Vagina (tissue), 2 donors: ENCODE results near the gene PPP1R15B. TPM values are rescaled to one million over a fixed set of nuclear protein-coding genes. Genes with fewer than 3 reads are reported as not detected.

Experiments
- DNase-seq, 2 donors: peaks; one replicate each; pipeline ENCODE4 v3.0.0-alpha.2; 2017; ENCODE audit errors: extremely low spot score in 2 of 2
- H3K27ac ChIP-seq: fragments of 200-600 bp; sonication (generic); one replicate; pipeline ENCODE4 v1.5.1; 2019
- H3K27me3 ChIP-seq: fragments of 200-600 bp; sonication (generic); one replicate; pipeline ENCODE4 v1.5.1; 2019
- H3K36me3 ChIP-seq, 2 donors: fragments of 200-600 bp; sonication (generic); one replicate each; pipeline ENCODE4 v1.5.1; 2017 to 2019
- H3K4me1 ChIP-seq: fragments of 200-600 bp; sonication (generic); one replicate; pipeline ENCODE4 v1.5.1; 2019
- H3K4me3 ChIP-seq, 2 donors: fragments of 200-600 bp; sonication (generic); 1 replicate in 1 of 2; 2 replicates in 1 of 2; pipeline ENCODE4 v1.5.1; 2016 to 2019
- H3K9me3 ChIP-seq: fragments of 200-600 bp; sonication (generic); one replicate; pipeline ENCODE4 v1.5.1; 2019
- POLR2A ChIP-seq, 2 donors: fragments of 450-650 bp; IDR thresholded peaks; one replicate each; pipeline ENCODE4 v1.6.1; 2017; ENCODE audit warnings: antibody characterized with exemption in 2 of 2, mild to moderate bottlenecking in 2 of 2, moderate library complexity in 2 of 2
- POLR2AphosphoS5 ChIP-seq, 2 donors: sonication (generic); formaldehyde crosslinking; IDR thresholded peaks; one replicate each; pipeline ENCODE4 v1.9.0; 2017; ENCODE audit warnings: antibody characterized with exemption in 2 of 2, mild to moderate bottlenecking in 2 of 2, low read depth in 1 of 2; ENCODE audit not compliant: insufficient read depth in 1 of 2
- intact Hi-C: fragments of 100-400 bp; cut with DNase I; formaldehyde crosslinking; loops from one replicate; pipeline ENCODE4 v1.15.1; 2023
- total RNA-seq: library from RNA; depleted of rRNA; stranded (reverse); fragments of >200 nt; gene quantifications from one replicate; pipeline ENCODE4 v1.2.3, GENCODE V29; 2016
- TF ChIP-seq, protein P1 (sequence below), 3 experiments: fragments of 450-650 bp in 2 of 3; fragments of 200-600 bp in 1 of 3; sonication (generic) in 1 of 3; IDR thresholded peaks; one replicate each; pipeline ENCODE4 v1.5.1; 2017 to 2019; ENCODE audit warnings: antibody characterized with exemption in 3 of 3, mild to moderate bottlenecking in 2 of 3, moderate library complexity in 2 of 3

The PPP1R15B gene
- total RNA-seq, 1 donor from 2014 or later: 42.0 TPM

- peak in 1 of 2 donors; percentile 85 for DNase-seq
- Histone ChIP-seq H3K36me3 (peaks cover 0 to 17% of the 10 kb centered on the region in 2 donors), H3K27ac (peak overlapping the region; percentile 45), H3K9me3 (no peaks in the 10 kb centered on the region), H3K27me3 (no peaks in the 10 kb centered on the region), H3K4me3 (no peak overlapping the region), H3K4me1 (peaks cover 34% of the 10 kb centered on the region)
- TF ChIP-seq, protein P1, sequence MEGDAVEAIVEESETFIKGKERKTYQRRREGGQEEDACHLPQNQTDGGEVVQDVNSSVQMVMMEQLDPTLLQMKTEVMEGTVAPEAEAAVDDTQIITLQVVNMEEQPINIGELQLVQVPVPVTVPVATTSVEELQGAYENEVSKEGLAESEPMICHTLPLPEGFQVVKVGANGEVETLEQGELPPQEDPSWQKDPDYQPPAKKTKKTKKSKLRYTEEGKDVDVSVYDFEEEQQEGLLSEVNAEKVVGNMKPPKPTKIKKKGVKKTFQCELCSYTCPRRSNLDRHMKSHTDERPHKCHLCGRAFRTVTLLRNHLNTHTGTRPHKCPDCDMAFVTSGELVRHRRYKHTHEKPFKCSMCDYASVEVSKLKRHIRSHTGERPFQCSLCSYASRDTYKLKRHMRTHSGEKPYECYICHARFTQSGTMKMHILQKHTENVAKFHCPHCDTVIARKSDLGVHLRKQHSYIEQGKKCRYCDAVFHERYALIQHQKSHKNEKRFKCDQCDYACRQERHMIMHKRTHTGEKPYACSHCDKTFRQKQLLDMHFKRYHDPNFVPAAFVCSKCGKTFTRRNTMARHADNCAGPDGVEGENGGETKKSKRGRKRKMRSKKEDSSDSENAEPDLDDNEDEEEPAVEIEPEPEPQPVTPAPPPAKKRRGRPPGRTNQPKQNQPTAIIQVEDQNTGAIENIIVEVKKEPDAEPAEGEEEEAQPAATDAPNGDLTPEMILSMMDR (IDR thresholded peaks at IDR 0.05): no peak
- TF ChIP-seq POLR2AphosphoS5 (IDR thresholded peaks at IDR 0.05; ENCODE audit: insufficient read depth in 1 of 2, low read depth in 1 of 2) (no peak), POLR2A (IDR thresholded peaks at IDR 0.05) (no peak)
- intact Hi-C loops: no loop called here
Measured at GRCh38 chr1:204420039-204421004, 8.7 kb upstream of the PPP1R15B start.

DNA sequence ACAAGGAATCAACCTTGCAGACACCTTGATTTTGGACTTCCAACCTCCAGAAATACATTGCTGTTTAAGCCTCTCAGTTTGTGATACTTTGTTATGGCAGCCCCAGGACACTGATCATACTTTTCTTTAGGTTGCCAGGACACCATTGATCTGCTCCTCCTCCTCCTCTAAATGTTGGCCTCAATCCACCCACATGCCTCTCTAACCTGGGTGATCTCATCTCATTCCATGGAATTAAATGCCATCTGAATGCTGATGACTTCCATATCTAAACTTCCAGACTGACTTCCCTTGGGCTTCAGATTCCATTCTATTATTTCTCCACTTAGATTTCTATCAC, 7.4 kb upstream of the PPP1R15B start:
- TF ChIP-seq POLR2AphosphoS5 (IDR thresholded peaks at IDR 0.05; ENCODE audit: insufficient read depth in 1 of 2, low read depth in 1 of 2) (no peak), POLR2A (IDR thresholded peaks at IDR 0.05) (no peak)
- TF ChIP-seq, protein P1 (IDR thresholded peaks at IDR 0.05): no peak
- peak in 1 of 2 donors; percentile 80 for DNase-seq
- H3K27ac ChIP-seq: peak overlapping the region; percentile 94
- H3K4me3 ChIP-seq: no peak overlapping the region
- intact Hi-C loops: no loop called here
- H3K4me1 ChIP-seq: peaks cover 34% of the 10 kb centered on the region
- H3K9me3 ChIP-seq: no peaks in the 10 kb centered on the region
- H3K36me3 ChIP-seq: peaks cover 0 to 4% of the 10 kb centered on the region in 2 donors
- H3K27me3 ChIP-seq: no peaks in the 10 kb centered on the region

GRCh38 chr1:204418174-204419063, 6.8 kb upstream of the PPP1R15B start:
- peak in 1 of 2 donors; percentile 87 for DNase-seq

DNA sequence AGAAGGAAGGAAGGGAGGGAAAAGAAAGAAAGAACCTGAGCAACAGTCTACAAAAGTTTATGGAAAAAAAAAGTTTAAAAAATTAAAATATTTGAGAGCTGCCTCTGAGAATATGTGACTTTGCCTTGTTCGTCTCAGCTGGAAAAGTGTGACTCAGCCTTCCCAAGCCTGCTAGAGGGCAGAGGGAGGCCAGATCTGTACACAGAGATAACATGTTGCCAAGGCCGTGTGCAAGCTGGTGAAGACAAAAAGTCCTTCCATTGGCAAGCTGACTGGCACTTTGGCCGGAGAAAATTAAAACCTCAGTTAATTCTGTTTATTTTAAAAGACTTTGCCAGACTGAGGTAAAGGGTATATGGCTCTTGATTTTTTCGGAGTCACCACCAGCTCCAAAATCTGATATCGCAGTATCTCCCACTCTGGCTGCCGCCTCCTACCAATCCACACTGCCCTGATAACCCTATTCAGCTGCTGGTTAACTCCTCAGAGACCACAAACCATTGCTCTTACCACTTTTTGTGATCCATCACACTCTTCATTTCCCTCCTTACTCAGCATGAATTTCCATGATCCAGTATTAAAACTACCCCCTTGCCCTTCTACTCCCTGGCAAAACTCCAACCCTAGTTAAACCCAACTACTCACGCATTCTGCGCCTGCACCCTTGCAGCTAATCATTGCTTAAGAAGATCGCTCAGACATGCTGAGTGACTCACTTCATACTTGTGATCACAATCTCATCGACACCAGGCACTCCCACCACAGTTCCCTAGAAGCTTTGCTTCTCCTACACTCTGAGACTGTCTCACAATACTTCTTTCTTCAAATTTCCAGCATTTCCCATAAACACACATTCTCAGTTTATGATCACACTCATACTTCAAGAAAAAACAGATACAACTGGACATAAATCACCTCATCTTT, 5.7 kb upstream of the PPP1R15B start:
- H3K27me3 ChIP-seq: no peaks in the 10 kb centered on the region
- peak overlapping the region; percentile 94 for H3K27ac ChIP-seq
- peaks cover 37% of the 10 kb centered on the region for H3K4me1 ChIP-seq
- TF ChIP-seq, protein P1 (IDR thresholded peaks at IDR 0.05): no peak
- TF ChIP-seq POLR2AphosphoS5 (IDR thresholded peaks at IDR 0.05; ENCODE audit: insufficient read depth in 1 of 2, low read depth in 1 of 2) (peak; percentile 32 to 76), POLR2A (IDR thresholded peaks at IDR 0.05) (no peak)
- intact Hi-C loops: no loop called here
- H3K9me3 ChIP-seq: no peaks in the 10 kb centered on the region
- peak overlapping the region; percentile 19 to 26 for H3K4me3 ChIP-seq
- no peaks in the 10 kb centered on the region for H3K36me3 ChIP-seq
- DNase-seq: peak in 1 of 2 donors; percentile 92

More at GRCh38 chr1:204418174-204419063, 6.8 kb upstream of the PPP1R15B start:
- TF ChIP-seq POLR2AphosphoS5 (IDR thresholded peaks at IDR 0.05; ENCODE audit: insufficient read depth in 1 of 2, low read depth in 1 of 2) (no peak), POLR2A (IDR thresholded peaks at IDR 0.05) (no peak)
- TF ChIP-seq, protein P1 (IDR thresholded peaks at IDR 0.05): no peak
- H3K36me3 ChIP-seq: no peaks in the 10 kb centered on the region
- H3K4me1 ChIP-seq: peaks cover 34% of the 10 kb centered on the region
- no peaks in the 10 kb centered on the region for H3K27me3 ChIP-seq
- H3K27ac ChIP-seq: peak overlapping the region; percentile 94
- H3K9me3 ChIP-seq: no peaks in the 10 kb centered on the region
- intact Hi-C loops: no loop called here
- H3K4me3 ChIP-seq: no peak overlapping the region
